Activated CD8-positive, alpha-beta memory T cell treated with anti-CD3 and anti-CD28 coated beads, Interleukin-2, amount 50 U/mL, for 4 hours (primary cell): ENCODE measurements around the gene MAP7D1.
"Not testable (repeated sequence)": the region's sequence is repeated elsewhere in the genome, so short reads cannot be mapped to it uniquely, and the experiment has no call there.

ENCODE experiments used
- DNase-seq: peaks from one replicate; pipeline ENCODE4 v3.0.0-alpha.2; 2020

Gene MAP7D1

GRCh38 chr1:36172017-36172747 is 16.2 kb downstream of the MAP7D1 start:
- no peak for DNase-seq

GRCh38 chr1:36172983-36173382 is 17.0 kb downstream of the MAP7D1 start:
- no peak for DNase-seq

- no peak for DNase-seq
Measured at GRCh38 chr1:36174713-36175112, 18.8 kb downstream of the MAP7D1 start.

GRCh38 chr1:36175137-36176095 is 19.5 kb downstream of the MAP7D1 start:
- DNase-seq = no peak

- no peak for DNase-seq
Measured at GRCh38 chr1:36176106-36176949, 20.4 kb downstream of the MAP7D1 start.

- DNase-seq = no peak
Measured at GRCh38 chr1:36177589-36178431, 21.9 kb downstream of the MAP7D1 start.

- no peak for DNase-seq
Measured at GRCh38 chr1:36178471-36179219, 22.7 kb downstream of the MAP7D1 start.

- DNase-seq = no peak
Measured at GRCh38 chr1:36179220-36179600, 23.2 kb downstream of the MAP7D1 start.

GRCh38 chr1:36182734-36183133 is 26.8 kb downstream of the MAP7D1 start:
- no peak for DNase-seq

- DNase-seq = no peak
Measured at GRCh38 chr1:36183309-36183856, 27.4 kb downstream of the MAP7D1 start.

- DNase-seq = peak; percentile 77
Measured at GRCh38 chr1:36187800-36188593, 32.0 kb downstream of the MAP7D1 start.

- DNase-seq = not testable (repeated sequence)
Measured at GRCh38 chr1:36196805-36197204, 40.8 kb downstream of the MAP7D1 start.

GRCh38 chr1:36198641-36199040 is 42.7 kb downstream of the MAP7D1 start:
- DNase-seq = no peak

GRCh38 chr1:36199934-36200741 is 44.2 kb downstream of the MAP7D1 start:
- no peak for DNase-seq

- no peak for DNase-seq
Measured at GRCh38 chr1:36203027-36203553, 47.1 kb downstream of the MAP7D1 start.

- DNase-seq = no peak
Measured at GRCh38 chr1:36203554-36204346, 47.8 kb downstream of the MAP7D1 start.

- DNase-seq = no peak
Measured at GRCh38 chr1:36204347-36204909, 48.5 kb downstream of the MAP7D1 start.
